Dedifferentiated amniotic fluid mesenchymal stem cell (primary cell): ENCODE measurements around the gene SOX6.
A peak's percentile ranks its signal among the peaks of the same experiment; 100 is the strongest.

Experiments used
- DNase-seq: peaks from one replicate; pipeline ENCODE4 v3.0.0-alpha.2; 2016; ENCODE audit errors: extremely low spot score

The SOX6 gene

GRCh38 chr11:16318320-16318719, 38.0 kb downstream of the SOX6 start:
- no peak for DNase-seq

DNA sequence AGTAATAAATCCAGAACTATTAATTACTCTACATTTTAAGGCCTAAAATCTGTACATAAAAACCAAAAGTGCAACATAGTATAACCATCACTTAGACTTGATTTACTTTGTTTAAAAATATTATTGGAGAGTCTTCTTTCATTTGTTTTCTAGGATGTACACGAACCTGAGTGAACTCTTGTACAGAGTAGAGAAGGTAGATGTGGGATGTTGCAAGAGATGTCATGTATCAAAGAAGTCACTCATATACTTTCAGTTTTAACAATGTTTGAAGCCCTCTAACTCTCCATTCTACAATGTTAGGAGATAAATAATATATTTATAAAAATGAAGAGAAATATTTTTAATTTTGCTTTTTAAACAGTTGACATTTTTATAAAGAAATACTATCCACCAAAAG, 38.6 kb downstream of the SOX6 start:
- DNase-seq = no peak

GRCh38 chr11:16313846-16314245, 42.5 kb downstream of the SOX6 start:
- DNase-seq = no peak

DNA sequence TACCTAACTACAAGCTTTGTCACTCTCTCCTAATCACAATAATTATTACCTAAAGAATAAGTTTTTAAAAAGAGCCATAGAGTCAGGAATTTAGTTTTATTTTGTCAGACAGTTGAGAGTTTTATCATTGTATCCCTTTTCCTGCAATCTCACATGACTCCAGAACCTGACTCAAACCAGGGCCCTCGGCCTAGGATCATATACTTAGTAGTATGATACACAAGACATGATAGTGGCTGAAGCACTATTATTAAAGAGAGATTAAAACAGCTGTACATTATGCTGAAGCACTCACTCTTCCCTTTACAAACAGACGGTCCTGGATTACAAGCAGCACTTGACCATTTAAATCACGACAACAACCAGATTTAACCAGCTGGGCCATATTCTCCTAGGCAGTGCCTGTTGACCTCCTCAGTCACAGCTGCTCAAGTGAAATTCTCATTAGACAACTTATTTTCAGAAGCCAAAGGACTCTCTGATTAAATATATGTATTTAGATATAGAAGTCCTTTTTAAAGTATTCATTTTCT, 44.0 kb downstream of the SOX6 start:
- DNase-seq = no peak

GRCh38 chr11:16311831-16312230, 44.5 kb downstream of the SOX6 start:
- DNase-seq = no peak

DNA sequence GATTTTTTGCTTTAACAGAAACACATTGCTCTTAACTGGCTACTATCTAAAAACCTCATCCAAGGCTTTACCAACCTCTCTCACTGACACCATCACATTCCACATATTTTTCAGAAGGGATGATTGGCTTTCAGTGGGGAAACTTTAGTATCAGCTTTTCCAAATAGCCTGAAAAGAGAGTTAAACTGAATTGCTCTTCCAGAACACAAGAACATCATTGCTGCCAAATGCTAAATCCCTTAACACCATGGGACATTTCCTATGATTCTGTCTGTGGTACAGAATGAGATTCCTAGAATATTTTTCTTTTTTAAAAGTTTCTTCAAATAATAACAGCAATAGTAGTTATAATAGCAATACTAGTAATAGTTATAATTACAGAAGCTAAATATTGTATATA, 45.4 kb downstream of the SOX6 start:
- no peak for DNase-seq

GRCh38 chr11:16309226-16309625, 47.1 kb downstream of the SOX6 start:
- DNase-seq = no peak

- no peak for DNase-seq
Observed at GRCh38 chr11:16301462-16301861, 54.9 kb downstream of the SOX6 start.

DNA sequence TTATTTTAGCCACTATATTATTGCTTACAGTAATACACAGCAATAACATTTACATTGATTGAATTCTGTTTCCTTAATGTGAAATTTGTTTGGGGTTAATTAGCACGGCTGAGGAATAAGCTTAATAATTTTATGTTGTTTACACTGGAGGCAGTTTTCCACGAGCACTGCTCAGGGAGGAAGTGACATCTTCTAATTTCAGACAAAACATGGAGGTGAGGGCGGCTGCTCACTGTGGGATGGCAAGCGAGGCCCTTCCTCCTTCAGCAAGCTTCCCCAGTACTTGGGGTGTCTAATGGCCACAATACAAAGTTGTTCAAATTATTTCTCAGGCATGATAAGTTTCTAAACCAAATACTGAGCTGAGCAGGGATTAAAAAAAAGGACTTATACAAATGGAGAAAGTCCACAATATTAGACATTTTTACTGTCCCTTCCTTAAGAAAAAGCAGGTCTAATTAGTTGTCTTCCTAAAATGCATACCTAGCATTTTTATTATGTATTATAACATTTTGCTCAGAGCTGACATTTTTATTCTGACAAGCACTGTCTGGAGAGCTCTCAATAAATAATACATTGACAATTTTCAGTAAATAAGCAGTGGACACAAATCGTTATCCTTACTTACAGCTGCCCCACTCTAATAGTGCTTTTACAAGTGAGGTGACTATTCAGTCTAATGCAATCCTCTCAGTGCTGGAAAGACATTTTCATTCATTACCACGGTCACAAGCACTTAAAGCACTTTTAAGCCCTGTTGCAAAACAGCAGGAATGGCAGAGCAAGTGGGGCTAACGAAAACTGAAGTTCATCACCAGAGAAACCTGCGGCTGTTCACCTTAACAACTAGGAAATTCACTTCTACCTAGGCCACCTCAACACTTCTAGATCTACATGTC, 56.2 kb downstream of the SOX6 start:
- DNase-seq = no peak

- DNase-seq = no peak
Observed at GRCh38 chr11:16299390-16299789, 57.0 kb downstream of the SOX6 start.

- no peak for DNase-seq
Observed at GRCh38 chr11:16297332-16297731, 59.0 kb downstream of the SOX6 start.

DNA sequence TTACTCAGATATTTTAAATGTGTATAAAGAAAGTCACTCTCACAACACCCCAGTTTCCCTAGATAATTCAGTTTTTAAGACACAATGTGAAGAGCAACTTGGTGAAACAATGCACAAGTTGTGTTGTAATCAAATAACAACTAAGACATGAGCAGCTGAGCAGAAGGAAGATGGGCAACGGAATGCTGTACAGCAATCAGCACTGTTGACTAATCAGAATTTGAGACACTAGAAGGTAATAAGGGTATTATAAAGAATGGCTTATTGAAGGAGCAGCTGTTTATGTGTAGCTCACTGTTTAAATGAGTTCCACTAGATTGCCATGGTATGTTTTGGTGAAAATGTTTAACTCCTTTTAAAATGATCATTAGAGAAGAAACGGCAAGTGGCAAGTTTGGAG, 60.1 kb downstream of the SOX6 start:
- DNase-seq = no peak

- no peak for DNase-seq
Observed at GRCh38 chr11:16295592-16295991, 60.8 kb downstream of the SOX6 start.

DNA sequence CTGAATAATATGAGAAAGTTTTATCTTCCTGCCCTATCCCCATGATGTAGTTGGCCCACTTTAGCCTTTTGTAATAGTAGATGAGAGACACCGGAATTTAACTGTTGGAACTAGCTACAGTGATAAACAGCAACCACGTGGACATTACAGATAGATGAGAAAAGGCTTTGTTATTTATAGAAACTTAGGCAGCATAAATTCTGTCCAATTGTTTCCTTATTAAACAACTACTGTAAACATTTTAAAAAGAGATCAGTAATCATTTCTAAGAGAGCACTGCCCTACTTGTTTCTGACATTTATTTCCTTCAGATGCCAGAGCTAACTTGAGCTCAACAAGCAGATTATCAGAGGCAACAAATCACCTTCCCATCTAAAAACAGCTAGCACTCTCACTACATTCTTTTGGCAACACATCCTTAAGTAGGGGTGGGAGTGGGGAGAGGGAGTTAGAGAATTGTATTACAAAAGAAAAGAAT, 63.1 kb downstream of the SOX6 start:
- peak; percentile 49 for DNase-seq

DNA sequence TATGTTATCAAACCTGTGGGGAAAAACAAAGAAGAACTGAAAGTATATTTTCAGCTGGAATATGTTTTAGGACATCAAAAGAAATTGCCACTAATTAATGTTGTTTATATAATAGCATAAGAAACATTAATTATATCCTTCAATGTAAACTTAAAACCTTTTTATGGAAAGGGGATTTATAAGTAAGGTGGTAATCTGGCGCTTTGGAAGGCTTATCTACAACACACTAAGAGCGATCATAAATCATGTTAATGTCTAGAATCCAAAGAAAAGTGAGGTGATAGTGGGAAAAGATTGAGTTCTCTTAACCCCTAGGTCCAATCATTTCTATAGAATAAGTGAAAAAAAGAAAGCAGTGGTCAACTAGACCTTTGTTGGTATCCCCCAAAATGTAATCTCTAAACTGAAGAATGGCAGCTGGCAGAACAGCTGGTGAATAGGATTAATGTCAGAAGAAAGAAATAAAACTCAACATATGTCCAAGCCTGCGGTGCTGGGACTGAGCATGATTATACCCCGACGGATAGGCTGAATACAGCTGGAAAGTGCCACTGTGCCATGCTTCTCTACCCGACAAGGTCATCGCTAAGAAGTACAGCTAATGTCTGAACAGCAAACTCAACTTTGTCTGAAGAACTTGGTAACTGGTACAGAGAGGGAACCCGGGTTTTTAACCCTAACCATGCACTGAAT, 64.0 kb downstream of the SOX6 start:
- DNase-seq = no peak

- DNase-seq = no peak
Observed at GRCh38 chr11:16291729-16292128, 64.6 kb downstream of the SOX6 start.

DNA sequence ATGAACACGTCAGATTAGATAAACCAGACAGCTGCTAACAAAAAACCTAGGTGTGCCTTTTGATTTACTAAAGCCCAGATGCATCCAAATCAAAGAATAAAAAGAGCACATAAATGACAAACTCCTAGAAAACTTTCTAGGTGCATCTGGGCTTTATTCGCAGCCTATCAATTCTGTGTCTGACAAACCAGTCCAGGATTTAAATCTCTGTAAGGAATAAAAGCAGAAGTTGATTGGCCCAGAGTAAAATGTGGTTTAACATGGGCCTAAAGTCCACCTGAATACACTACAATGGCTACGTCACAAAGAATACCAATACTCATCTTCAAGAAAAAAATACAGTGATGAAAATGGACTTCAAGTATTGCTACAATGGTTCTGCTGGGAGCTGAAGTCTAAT, 66.8 kb downstream of the SOX6 start:
- DNase-seq = no peak

DNA sequence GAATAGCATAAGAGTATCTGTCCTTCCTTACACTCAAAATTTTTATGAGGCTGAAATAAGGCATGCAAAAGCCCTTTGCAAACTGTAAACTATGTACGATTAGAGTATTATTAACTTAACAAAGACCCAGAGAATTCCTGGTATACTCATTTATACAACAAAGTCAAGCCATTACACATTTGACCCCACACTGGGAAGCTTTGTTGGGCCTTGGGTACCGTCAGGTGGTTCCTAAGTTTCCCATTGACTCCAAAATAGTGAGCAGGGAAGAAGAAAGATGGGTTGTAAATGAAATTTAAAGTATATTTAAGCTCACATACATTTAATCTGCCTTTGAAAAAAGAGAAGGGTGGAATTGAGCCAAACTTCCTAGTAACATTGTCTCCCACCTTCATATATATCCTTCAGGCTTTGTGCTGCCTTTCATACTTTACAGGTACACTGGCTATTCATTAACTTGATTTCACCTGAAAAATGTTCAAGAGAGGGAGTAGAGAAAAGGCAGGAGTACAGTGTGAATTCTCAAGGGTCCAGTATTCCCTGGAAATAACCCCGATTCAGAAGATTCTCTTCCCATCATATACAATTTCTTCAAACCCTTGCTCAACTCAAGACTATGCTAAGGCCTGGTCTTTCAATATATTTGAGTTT, 68.6 kb downstream of the SOX6 start:
- no peak for DNase-seq

- no peak for DNase-seq
Observed at GRCh38 chr11:16286095-16286494, 70.3 kb downstream of the SOX6 start.

GRCh38 chr11:16280256-16280682, 76.1 kb downstream of the SOX6 start:
- no peak for DNase-seq

- DNase-seq = no peak
Observed at GRCh38 chr11:16279524-16279923, 76.8 kb downstream of the SOX6 start.

DNA sequence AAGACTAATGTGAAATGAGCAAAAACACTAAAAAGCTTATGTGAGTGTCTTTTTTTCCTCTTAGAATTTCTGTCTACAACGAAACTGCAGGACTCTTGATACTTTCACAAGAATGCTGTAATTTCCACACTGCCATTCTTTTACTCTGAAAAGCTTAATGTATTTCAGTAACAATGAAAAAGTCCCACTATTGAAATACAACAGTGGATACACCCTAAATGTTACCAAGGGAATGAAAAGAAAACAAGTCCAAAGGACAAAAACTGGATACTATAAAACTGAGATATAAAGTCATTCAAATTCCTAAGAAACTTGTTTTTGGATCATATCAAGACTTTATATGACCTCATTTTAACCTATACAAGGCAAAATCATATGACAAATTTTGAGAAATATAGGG, 77.4 kb downstream of the SOX6 start:
- no peak for DNase-seq
